GM12891 (cell line): ENCODE measurements around the gene LILRB5.
"Not testable (repeated sequence)": the region's sequence is repeated elsewhere in the genome, so short reads cannot be mapped to it uniquely, and the experiment has no call there.

Source experiments
- PAX5 ChIP-seq: IDR thresholded peaks from 2 replicates; pipeline ENCODE4 v1.6.1; 2011; ENCODE audit warnings: low read length, moderate library complexity, mild to moderate bottlenecking; ENCODE audit not compliant: insufficient read depth, severe bottlenecking
- POLR2A ChIP-seq: IDR thresholded peaks from 2 replicates; pipeline ENCODE4 v1.6.1; 2011; ENCODE audit warnings: low read depth, low read length, control low read depth
- POLR2AphosphoS5 ChIP-seq: IDR thresholded peaks from 2 replicates; pipeline ENCODE4 v1.6.1; 2011; ENCODE audit warnings: low read depth, low read length, control low read depth
- POU2F2 ChIP-seq: IDR thresholded peaks from 2 replicates; pipeline ENCODE4 v1.6.1; 2011; ENCODE audit warnings: low read depth, mild to moderate bottlenecking, control low read depth, low read length, moderate library complexity
- TAF1 ChIP-seq: IDR thresholded peaks from 2 replicates; pipeline ENCODE4 v1.6.1; 2011; ENCODE audit warnings: low read depth, low read length, control low read depth

DNA sequence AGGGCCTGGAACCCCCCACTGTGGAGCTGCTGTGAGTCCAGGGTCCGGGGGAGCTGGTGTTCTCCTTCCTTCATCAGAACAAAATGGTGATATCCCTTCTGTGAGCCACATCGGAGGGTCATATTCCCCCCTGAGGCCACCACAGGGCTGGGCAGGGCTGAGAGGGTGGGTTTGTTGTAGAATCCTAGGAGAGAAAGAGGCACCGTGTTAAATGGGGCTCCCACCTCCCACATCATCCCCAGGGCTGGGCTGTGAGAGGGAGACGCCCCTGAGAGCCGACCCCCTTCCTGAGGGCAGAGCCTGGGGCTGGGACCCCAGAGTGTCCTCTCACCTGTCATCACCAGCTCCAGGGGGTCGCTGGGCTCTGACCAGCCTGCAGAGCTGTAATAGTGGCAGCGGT lies 35.1 kb downstream of the LILRB5 start:
- not testable (repeated sequence) for TF ChIP-seq POLR2A, TAF1, POLR2AphosphoS5, PAX5, POU2F2
